Measurements from ENCODE around the gene MBD3. TPM values are rescaled to one million over a fixed set of nuclear protein-coding genes. Genes with fewer than 3 reads are reported as not detected.

MBD3 gene
- total and polyA plus RNA-seq, 2 experiments from 2014 or later: 27.6 to 118 TPM

GRCh38 chr19:1633269-1633826 lies 40.7 kb upstream of the MBD3 start:
- H3K4me2 ChIP-seq: no peak overlapping the region
- no peak for ATAC-seq
- H2AFZ ChIP-seq: no peak overlapping the region
- H3K4me3 Mint-ChIP-seq: no peak overlapping the region
- H3K27ac ChIP-seq (ENCODE audit: low read depth): no peak overlapping the region
- no peak overlapping the region for H3K27ac Mint-ChIP-seq
- H3K4me1 ChIP-seq (ENCODE audit: insufficient read depth): no peaks in the 10 kb centered on the region
- 0 out of 2 replicates have a peak, but pooled peaks cover 3% of the 10 kb centered on the region for H3F3A ChIP-seq (replicated peaks; ENCODE audit: low read depth)
- no peaks in the 10 kb centered on the region for H3K27me3 ChIP-seq (ENCODE audit: insufficient read depth)
- TF ChIP-seq ETS1 (IDR thresholded peaks at IDR 0.05) (no peak), EZH2 (IDR thresholded peaks at IDR 0.05; ENCODE audit: low read depth, unreplicated experiment) (no peak), POLR2AphosphoS5 (IDR thresholded peaks at IDR 0.05; ENCODE audit: low read depth) (no peak), JUNB (IDR thresholded peaks at IDR 0.05; ENCODE audit: unreplicated experiment) (no peak), STAT1 (IDR thresholded peaks at IDR 0.05; ENCODE audit: unreplicated experiment) (no peak), ZNF114 (CRISPR knock-in tag; IDR thresholded peaks at IDR 0.05) (no peak), CTCF (conservative IDR thresholded peaks at IDR 0.05; ENCODE audit: low read depth in 2 of 2) (no peak), ZNF331 (CRISPR knock-in tag; IDR thresholded peaks at IDR 0.05; ENCODE audit: low read depth) (no peak), NANOG (IDR thresholded peaks at IDR 0.05; ENCODE audit: borderline replicate concordance) (no peak), EZH2phosphoT487 (IDR thresholded peaks at IDR 0.05; ENCODE audit: unreplicated experiment) (no peak), ZNF462 (CRISPR knock-in tag; IDR thresholded peaks at IDR 0.05) (no peak), REST (IDR thresholded peaks at IDR 0.05; ENCODE audit: unreplicated experiment) (no peak), CREB1 (CRISPR knock-in tag; IDR thresholded peaks at IDR 0.05; ENCODE audit: low read depth) (no peak)
- no peaks in the 10 kb centered on the region for H3K9me2 ChIP-seq (ENCODE audit: insufficient read depth)
- H3K36me3 ChIP-seq (ENCODE audit: insufficient read depth): 0 out of 2 replicates have a peak, but pooled peaks cover 6% of the 10 kb centered on the region
- no peak overlapping the region for H3K4me3 ChIP-seq
- H3K36me3 Mint-ChIP-seq (ENCODE audit: low read depth): peaks cover 58% of the 10 kb centered on the region
- no peaks in the 10 kb centered on the region for H3K4me1 Mint-ChIP-seq
- H3K79me2 ChIP-seq (replicated peaks; ENCODE audit: insufficient read depth): peaks cover 43% of the 10 kb centered on the region
- no peak for DNase-seq (ENCODE audit: low spot score)
- H3K27me3 Mint-ChIP-seq (ENCODE audit: insufficient read depth, low read depth, poor library complexity): peaks cover 15% of the 10 kb centered on the region
- peaks cover 54% of the 10 kb centered on the region for H4K20me1 ChIP-seq (replicated peaks; ENCODE audit: insufficient read depth)
- H3K9me3 Mint-ChIP-seq: peaks cover 8% of the 10 kb centered on the region
